Measurements from ENCODE around the gene MXI1.

DNA sequence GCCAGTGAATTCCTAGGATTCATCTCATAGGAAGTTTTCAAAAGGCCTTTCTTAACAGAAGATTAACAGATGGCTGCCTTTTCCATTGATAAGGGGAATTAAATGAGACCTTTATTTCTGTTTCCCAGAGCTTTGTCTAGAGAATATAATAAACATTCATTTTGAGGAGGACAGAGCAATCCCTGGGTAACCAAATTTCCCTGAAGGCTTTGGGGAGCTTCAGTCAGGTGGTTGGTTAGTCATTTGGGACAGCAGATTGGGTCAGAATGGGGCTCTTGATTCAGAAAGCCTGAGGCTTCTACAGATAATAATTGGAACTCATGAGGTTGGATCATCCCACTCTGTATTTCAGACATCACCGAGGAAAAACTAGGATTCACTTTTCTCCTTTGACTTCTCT is 21.8 kb downstream of the MXI1 start:
- TF ChIP-seq, protein P1, sequence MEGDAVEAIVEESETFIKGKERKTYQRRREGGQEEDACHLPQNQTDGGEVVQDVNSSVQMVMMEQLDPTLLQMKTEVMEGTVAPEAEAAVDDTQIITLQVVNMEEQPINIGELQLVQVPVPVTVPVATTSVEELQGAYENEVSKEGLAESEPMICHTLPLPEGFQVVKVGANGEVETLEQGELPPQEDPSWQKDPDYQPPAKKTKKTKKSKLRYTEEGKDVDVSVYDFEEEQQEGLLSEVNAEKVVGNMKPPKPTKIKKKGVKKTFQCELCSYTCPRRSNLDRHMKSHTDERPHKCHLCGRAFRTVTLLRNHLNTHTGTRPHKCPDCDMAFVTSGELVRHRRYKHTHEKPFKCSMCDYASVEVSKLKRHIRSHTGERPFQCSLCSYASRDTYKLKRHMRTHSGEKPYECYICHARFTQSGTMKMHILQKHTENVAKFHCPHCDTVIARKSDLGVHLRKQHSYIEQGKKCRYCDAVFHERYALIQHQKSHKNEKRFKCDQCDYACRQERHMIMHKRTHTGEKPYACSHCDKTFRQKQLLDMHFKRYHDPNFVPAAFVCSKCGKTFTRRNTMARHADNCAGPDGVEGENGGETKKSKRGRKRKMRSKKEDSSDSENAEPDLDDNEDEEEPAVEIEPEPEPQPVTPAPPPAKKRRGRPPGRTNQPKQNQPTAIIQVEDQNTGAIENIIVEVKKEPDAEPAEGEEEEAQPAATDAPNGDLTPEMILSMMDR (IDR thresholded peaks at IDR 0.05), result no peak
- no peak for TF ChIP-seq POLR2A (IDR thresholded peaks at IDR 0.05)
- no peak for TF ChIP-seq EP300 (IDR thresholded peaks at IDR 0.05)
